NCI-H2081 treated with DMSO at 0.1 percent for 48 hours (cell line): Measurements from ENCODE around the gene GAMT.
A peak's percentile ranks its signal among the peaks of the same experiment; 100 is the strongest.

Experiments used
- DNase-seq: peaks from one replicate; lab custom pipeline; 2025; lab: John Stamatoyannopoulos, UW

Gene GAMT

GRCh38 chr19:1418496-1418775 is 17.1 kb upstream of the GAMT start:
- DNase-seq = no peak

GRCh38 chr19:1417681-1418495 is 16.5 kb upstream of the GAMT start:
- no peak for DNase-seq

- no peak for DNase-seq
Measured at GRCh38 chr19:1417145-1417544, 15.8 kb upstream of the GAMT start.

- DNase-seq = no peak
Measured at GRCh38 chr19:1416014-1416841, 14.9 kb upstream of the GAMT start.

- no peak for DNase-seq
Measured at GRCh38 chr19:1412995-1413800, 11.9 kb upstream of the GAMT start.

- no peak for DNase-seq
Measured at GRCh38 chr19:1412323-1412923, 11.1 kb upstream of the GAMT start.

- DNase-seq = no peak
Measured at GRCh38 chr19:1411255-1412191, 10.2 kb upstream of the GAMT start.

GRCh38 chr19:1410789-1411188 is 9.4 kb upstream of the GAMT start:
- no peak for DNase-seq

- no peak for DNase-seq
Measured at GRCh38 chr19:1410136-1410786, 8.9 kb upstream of the GAMT start.

- no peak for DNase-seq
Measured at GRCh38 chr19:1409204-1410005, 8.1 kb upstream of the GAMT start.

GRCh38 chr19:1408300-1409203 is 7.2 kb upstream of the GAMT start:
- DNase-seq = no peak

GRCh38 chr19:1407528-1408299 is 6.4 kb upstream of the GAMT start, which contains the start of gene DAZAP1:
Gene DAZAP1, plus strand, starts transcription at chr19:1407586. Its CDS starts 188 bp downstream, at chr19:1407774.
- DNase-seq = no peak

- peak; percentile 87 for DNase-seq
Measured at GRCh38 chr19:1406774-1407527, 5.6 kb upstream of the GAMT start.

- no peak for DNase-seq
Measured at GRCh38 chr19:1402411-1403070, 1.2 kb upstream of the GAMT start.

GRCh38 chr19:1401889-1402217 is 511 bp upstream of the GAMT start:
- DNase-seq = no peak

- DNase-seq = no peak
Measured at GRCh38 chr19:1400281-1401137, 833 bp downstream of the GAMT start.
